Omental fat pad (tissue), 4 donors: ENCODE measurements around the gene FCMR. TPM values are rescaled to one million over a fixed set of nuclear protein-coding genes. Genes with fewer than 3 reads are reported as not detected.
A peak's percentile ranks its signal among the peaks of the same experiment; 100 is the strongest.

Source experiments
- ATAC-seq: fragments of 150-250 bp; one replicate; pipeline ENCODE4 v1.9.1; 2016; ENCODE audit warnings: mild to moderate bottlenecking, moderate library complexity; ENCODE audit not compliant: low FRiP score
- DNase-seq: peaks from one replicate; pipeline ENCODE4 v3.0.0-alpha.2; 2019; ENCODE audit warnings: low spot score
- CTCF ChIP-seq, 3 donors: fragments of 450-650 bp; IDR thresholded peaks; one replicate each; pipeline ENCODE4 v1.5.1; 2016 to 2017; ENCODE audit warnings: antibody characterized with exemption in 3 of 3, mild to moderate bottlenecking in 3 of 3, moderate library complexity in 2 of 3
- total RNA-seq, 4 donors: library from RNA; depleted of rRNA; stranded (reverse); fragments of >200 nt; gene quantifications; one replicate each; pipeline ENCODE4 v1.1.0, GENCODE V29; 2016

FCMR gene
- total RNA-seq, 4 donors from 2014 or later = 3.2 to 23.2 (median 9.0) TPM

- no peak for TF ChIP-seq CTCF (IDR thresholded peaks at IDR 0.05)
- ATAC-seq (no peak), DNase-seq (no peak)
Observed at GRCh38 chr1:206875752-206876377, 45.9 kb downstream of the FCMR start.

DNA sequence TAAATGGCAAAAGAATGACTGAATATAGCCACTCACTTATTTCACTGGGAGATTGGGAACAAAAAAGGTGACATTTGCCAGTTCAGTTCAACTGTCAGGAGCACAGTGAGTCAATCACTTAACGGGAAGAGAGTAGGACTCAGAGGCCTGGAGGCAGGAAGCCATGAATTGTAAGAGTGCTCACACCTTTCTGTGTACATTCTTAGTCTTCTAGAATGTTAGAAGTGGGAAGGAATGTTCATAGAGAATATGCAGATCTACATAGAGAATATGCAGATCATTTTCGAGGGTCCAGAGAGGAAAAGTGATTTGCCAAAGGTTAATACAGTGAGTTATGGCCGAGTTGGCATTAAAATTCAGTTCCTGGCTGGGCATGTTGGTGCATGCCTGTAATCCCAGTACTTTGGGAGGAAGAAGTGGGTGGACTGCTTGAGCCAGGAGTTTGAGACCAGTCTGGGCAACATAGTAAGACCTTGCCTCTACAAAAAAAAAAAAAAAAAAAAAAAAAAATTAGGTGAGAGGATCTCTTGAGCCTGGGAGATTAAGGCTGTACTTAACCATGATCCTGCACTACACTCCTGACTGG is 48.0 kb downstream of the FCMR start:
- DNase-seq = no peak
- ATAC-seq = no peak
- no peak for TF ChIP-seq CTCF (IDR thresholded peaks at IDR 0.05)

- ATAC-seq (no peak), DNase-seq (no peak)
- TF ChIP-seq CTCF (IDR thresholded peaks at IDR 0.05) = no peak
Observed at GRCh38 chr1:206872139-206872538, 49.6 kb downstream of the FCMR start.

DNA sequence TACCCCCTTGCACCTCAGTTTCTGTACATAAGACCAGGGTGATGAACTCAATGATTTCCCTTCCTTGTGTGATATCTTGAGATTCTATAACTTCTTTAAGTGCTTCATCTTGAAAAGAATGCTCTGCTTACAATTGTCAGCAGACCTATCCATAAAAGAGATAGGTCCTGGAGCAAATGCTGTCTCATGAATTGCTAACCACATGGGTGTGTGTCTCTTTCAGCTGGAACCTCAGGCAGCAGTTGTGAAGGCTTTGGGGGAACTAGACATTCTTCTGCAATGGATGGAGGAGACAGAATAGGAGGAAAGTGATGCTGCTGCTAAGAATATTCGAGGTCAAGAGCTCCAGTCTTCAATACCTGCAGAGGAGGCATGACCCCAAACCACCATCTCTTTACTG is 53.5 kb downstream of the FCMR start:
- ATAC-seq = no peak
- no peak for TF ChIP-seq CTCF (IDR thresholded peaks at IDR 0.05)

GRCh38 chr1:206867716-206868115 is 54.0 kb downstream of the FCMR start:
- TF ChIP-seq CTCF (IDR thresholded peaks at IDR 0.05) = no peak
- DNase-seq (no peak), ATAC-seq (peak; percentile 62)

More for the DNA sequence above, 53.5 kb downstream of the FCMR start:
- DNase-seq = no peak

DNA sequence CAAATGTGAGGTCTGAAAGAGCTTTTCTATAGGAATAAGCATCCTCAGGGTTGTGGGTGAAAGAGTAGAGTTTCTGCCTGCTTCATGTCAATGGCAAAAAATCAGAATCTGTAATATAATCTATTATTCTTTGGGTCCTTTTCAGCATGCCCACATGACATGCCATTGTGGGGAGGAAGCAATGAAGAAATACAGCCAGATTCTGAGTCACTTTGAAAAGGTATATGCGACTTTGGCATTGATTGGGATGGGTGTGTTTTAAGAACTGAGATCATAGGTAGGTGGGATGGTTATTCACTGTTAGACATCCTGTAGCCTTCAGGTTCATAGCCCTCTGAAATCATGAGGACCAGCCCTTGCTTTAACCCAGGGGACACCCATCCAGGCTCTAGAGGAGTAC is 54.5 kb downstream of the FCMR start:
- ATAC-seq (peak; percentile 41), DNase-seq (no peak)
- no peak for TF ChIP-seq CTCF (IDR thresholded peaks at IDR 0.05)

- TF ChIP-seq CTCF (IDR thresholded peaks at IDR 0.05) = no peak
- DNase-seq (no peak), ATAC-seq (peak; percentile 69)
Observed at GRCh38 chr1:206866062-206866461, 55.7 kb downstream of the FCMR start.
